Uterus (tissue), 4 donors: ENCODE data around the gene CCR9. TPM values are rescaled to one million over a fixed set of nuclear protein-coding genes. Genes with fewer than 3 reads are reported as not detected.

Experiments
- DNase-seq, 2 donors: peaks; one replicate each; pipeline ENCODE4 v3.0.0-alpha.2; 2019 to 2020
- H3K27ac ChIP-seq, 2 donors: fragments of 200-600 bp; sonication (generic); 1 replicate in 1 of 2; 2 replicates in 1 of 2; pipeline ENCODE4 v1.5.1; 2016 to 2018
- H3K27me3 ChIP-seq, 2 donors: fragments of 200-600 bp; sonication (generic); one replicate each; pipeline ENCODE4 v1.5.1; 2018 to 2019; ENCODE audit warnings: control low read depth in 1 of 2
- H3K36me3 ChIP-seq, 2 donors: fragments of 200-600 bp; sonication (generic); one replicate each; pipeline ENCODE4 v1.5.1; 2019; ENCODE audit warnings: control low read depth in 1 of 2
- H3K4me1 ChIP-seq, 2 donors: fragments of 200-600 bp; sonication (generic); one replicate each; pipeline ENCODE4 v1.5.1; 2018 to 2019; ENCODE audit warnings: control low read depth in 1 of 2
- H3K4me3 ChIP-seq, 2 donors: fragments of 200-600 bp; sonication (generic); 1 replicate in 1 of 2; 2 replicates in 1 of 2; pipeline ENCODE4 v1.5.1; 2018 to 2019; ENCODE audit warnings: mild to moderate bottlenecking in 1 of 2
- H3K9me3 ChIP-seq, 2 donors: fragments of 200-600 bp; sonication (generic); one replicate each; pipeline ENCODE4 v1.5.1; 2019; ENCODE audit warnings: control low read depth in 1 of 2
- CTCF ChIP-seq, 4 experiments: fragments of 200-600 bp in 2 of 4; fragments of 450-650 bp in 2 of 4; sonication (generic) in 2 of 4; IDR thresholded peaks; one replicate each; pipeline ENCODE4 v1.5.1; 2016 to 2019; ENCODE audit warnings: antibody characterized with exemption in 4 of 4, mild to moderate bottlenecking in 2 of 4, moderate library complexity in 1 of 4
- POLR2A ChIP-seq, 2 donors: fragments of 450-650 bp; IDR thresholded peaks; one replicate each; pipeline ENCODE4 v1.6.1; 2016; ENCODE audit warnings: antibody characterized with exemption in 2 of 2, mild to moderate bottlenecking in 1 of 2, moderate library complexity in 1 of 2
- intact Hi-C: fragments of 100-400 bp; cut with DNase I; formaldehyde crosslinking; loops from one replicate; pipeline ENCODE4 v1.15.1; 2023; ENCODE audit warnings: low total_unique reads
- total RNA-seq, 4 donors: library from RNA; depleted of rRNA in 3 of 4; stranded (reverse); fragments of >200 nt in 3 of 4; gene quantifications; one replicate each; pipeline versions ENCODE4 v1.1.0 to v1.2.4, GENCODE V29; 2014 to 2023
- donor health status: DM: yes; HTN: yes; CAD: no.

The CCR9 gene
- total RNA-seq, 4 donors from 2014 or later, result 0.14 TPM; not detected in 3

GRCh38 chr3:45937206-45938042 lies 51.1 kb downstream of the CCR9 start:
- intact Hi-C loops, result loop anchor here (5.0 to 10.0 kb wide), 2 partner anchors 93 to 140 kb away; partner anchors contain the start of gene LZTFL1
- TF ChIP-seq CTCF (IDR thresholded peaks at IDR 0.05), result no peak
- TF ChIP-seq POLR2A (IDR thresholded peaks at IDR 0.05), result no peak
- no peaks in the 10 kb centered on the region for H3K36me3 ChIP-seq
- no peaks in the 10 kb centered on the region for H3K9me3 ChIP-seq
- peaks cover 0 to 3% of the 10 kb centered on the region in 2 donors for H3K4me1 ChIP-seq
- H3K4me3 ChIP-seq, result no peak overlapping the region
- no peak overlapping the region for H3K27ac ChIP-seq
- H3K27me3 ChIP-seq, result no peaks in the 10 kb centered on the region
- no peak for DNase-seq

GRCh38 chr3:45938043-45938435 lies 51.7 kb downstream of the CCR9 start:
- intact Hi-C loops, result loop anchor here (5.0 to 10.0 kb wide), 2 partner anchors 93 to 139 kb away; partner anchors contain the start of gene LZTFL1
- DNase-seq, result no peak
- no peaks in the 10 kb centered on the region for H3K36me3 ChIP-seq

GRCh38 chr3:45938864-45939263 lies 52.5 kb downstream of the CCR9 start:
- TF ChIP-seq POLR2A (IDR thresholded peaks at IDR 0.05) (peak in 1 of 2 donors; percentile 17), CTCF (IDR thresholded peaks at IDR 0.05) (peak; percentile 85 to 93 (median 91))
- Histone ChIP-seq H3K9me3 (no peaks in the 10 kb centered on the region), H3K27me3 (no peaks in the 10 kb centered on the region), H3K36me3 (no peaks in the 10 kb centered on the region), H3K4me1 (peaks cover 0 to 3% of the 10 kb centered on the region in 2 donors), H3K27ac (peak overlapping the region in 1 of 2 donors; percentile 10), H3K4me3 (no peak overlapping the region)
- DNase-seq, result peak; percentile 82 to 92
- intact Hi-C loops, result loop anchor here (5.0 to 10.0 kb wide), 2 partner anchors 94 to 138 kb away; partner anchors contain the start of gene LZTFL1

More at GRCh38 chr3:45938043-45938435, 51.7 kb downstream of the CCR9 start:
- H3K9me3 ChIP-seq, result no peaks in the 10 kb centered on the region
- peaks cover 0 to 3% of the 10 kb centered on the region in 2 donors for H3K4me1 ChIP-seq
- H3K27me3 ChIP-seq, result no peaks in the 10 kb centered on the region
- no peak overlapping the region for H3K27ac ChIP-seq
- H3K4me3 ChIP-seq, result no peak overlapping the region
- TF ChIP-seq POLR2A (IDR thresholded peaks at IDR 0.05) (no peak), CTCF (IDR thresholded peaks at IDR 0.05) (no peak)

GRCh38 chr3:45939341-45939771 lies 53.0 kb downstream of the CCR9 start:
- intact Hi-C loops, result loop anchor here (5.0 to 10.0 kb wide), 2 partner anchors 95 to 138 kb away; partner anchors contain the start of gene LZTFL1
- Histone ChIP-seq H3K36me3 (no peaks in the 10 kb centered on the region), H3K4me3 (no peak overlapping the region), H3K27me3 (no peaks in the 10 kb centered on the region), H3K27ac (peak overlapping the region; percentile 10 to 35), H3K4me1 (peaks cover 0 to 3% of the 10 kb centered on the region in 2 donors), H3K9me3 (no peaks in the 10 kb centered on the region)
- TF ChIP-seq CTCF (IDR thresholded peaks at IDR 0.05), result no peak
- TF ChIP-seq POLR2A (IDR thresholded peaks at IDR 0.05), result no peak
- DNase-seq, result no peak
